Skeletal muscle satellite cell (primary cell): Measurements from ENCODE around the gene LTK.

Experiments used
- H3K27me3 ChIP-seq: 2 replicates; pipeline ENCODE4 v1.7.0; 2013; ENCODE audit warnings: low read length; ENCODE audit not compliant: control insufficient read depth, insufficient read depth
- H3K36me3 ChIP-seq: 2 replicates; pipeline ENCODE4 v1.7.0; 2013; ENCODE audit warnings: mild to moderate bottlenecking, control low read depth, low read length; ENCODE audit not compliant: insufficient read depth
- H3K4me1 ChIP-seq: 2 replicates; pipeline ENCODE4 v1.7.0; 2013; ENCODE audit warnings: low read length; ENCODE audit not compliant: control insufficient read depth, insufficient read depth
- H3K4me2 ChIP-seq: 2 replicates; pipeline ENCODE4 v1.7.0; 2013; ENCODE audit warnings: mild to moderate bottlenecking, low read length
- H3K4me3 ChIP-seq: 2 replicates; pipeline ENCODE4 v1.7.0; 2013; ENCODE audit warnings: low read length
- H3K9ac ChIP-seq: 2 replicates; pipeline ENCODE4 v1.7.0; 2013; ENCODE audit warnings: mild to moderate bottlenecking, low read depth, low read length, moderate library complexity
- H3K9me3 ChIP-seq: replicated peaks from 2 replicates; pipeline ENCODE4 v1.7.0; 2013; ENCODE audit warnings: mild to moderate bottlenecking, control low read depth, low read length

LTK gene

GRCh38 chr15:41504751-41505492, 8.7 kb downstream of the LTK start:
- peaks cover 17% of the 10 kb centered on the region for H3K4me1 ChIP-seq

GRCh38 chr15:41503669-41504010, 10.0 kb downstream of the LTK start:
- Histone ChIP-seq H3K27me3 (peaks cover 23% of the 10 kb centered on the region), H3K4me1 (peaks cover 17% of the 10 kb centered on the region), H3K9ac (no peak overlapping the region), H3K4me2 (no peak overlapping the region), H3K9me3 (no peaks in the 10 kb centered on the region), H3K4me3 (no peak overlapping the region), H3K36me3 (no peaks in the 10 kb centered on the region)

More at GRCh38 chr15:41504751-41505492, 8.7 kb downstream of the LTK start:
- H3K4me2 ChIP-seq: no peak overlapping the region
- no peaks in the 10 kb centered on the region for H3K36me3 ChIP-seq
- H3K27me3 ChIP-seq: peaks cover 26% of the 10 kb centered on the region
- H3K9ac ChIP-seq: no peak overlapping the region
- H3K9me3 ChIP-seq: no peaks in the 10 kb centered on the region
- no peak overlapping the region for H3K4me3 ChIP-seq

GRCh38 chr15:41502795-41503668, 10.6 kb downstream of the LTK start:
- Histone ChIP-seq H3K4me2 (peak overlapping the region; percentile 73), H3K9ac (no peak overlapping the region), H3K36me3 (no peaks in the 10 kb centered on the region), H3K4me3 (no peak overlapping the region), H3K4me1 (peaks cover 17% of the 10 kb centered on the region), H3K27me3 (peaks cover 23% of the 10 kb centered on the region), H3K9me3 (no peaks in the 10 kb centered on the region)

GRCh38 chr15:41501931-41502794, 11.5 kb downstream of the LTK start:
- H3K36me3 ChIP-seq: no peaks in the 10 kb centered on the region
- no peak overlapping the region for H3K9ac ChIP-seq
- H3K27me3 ChIP-seq: peaks cover 23% of the 10 kb centered on the region
- H3K4me2 ChIP-seq: peak overlapping the region; percentile 73
- peaks cover 17% of the 10 kb centered on the region for H3K4me1 ChIP-seq
- peak overlapping the region; percentile 49 for H3K4me3 ChIP-seq
- H3K9me3 ChIP-seq: no peaks in the 10 kb centered on the region

GRCh38 chr15:41501191-41501917, 12.3 kb downstream of the LTK start:
- Histone ChIP-seq H3K9me3 (no peaks in the 10 kb centered on the region), H3K9ac (no peak overlapping the region), H3K27me3 (peaks cover 26% of the 10 kb centered on the region), H3K36me3 (no peaks in the 10 kb centered on the region), H3K4me2 (peak overlapping the region; percentile 73), H3K4me1 (peaks cover 17% of the 10 kb centered on the region), H3K4me3 (peak overlapping the region; percentile 49)

- Histone ChIP-seq H3K4me1 (peaks cover 19% of the 10 kb centered on the region), H3K9ac (no peak overlapping the region), H3K9me3 (no peaks in the 10 kb centered on the region), H3K4me2 (no peak overlapping the region), H3K36me3 (no peaks in the 10 kb centered on the region), H3K27me3 (peaks cover 32% of the 10 kb centered on the region), H3K4me3 (no peak overlapping the region)
Observed at GRCh38 chr15:41499109-41499851, 14.3 kb downstream of the LTK start.

GRCh38 chr15:41498657-41499056, 15.0 kb downstream of the LTK start:
- no peaks in the 10 kb centered on the region for H3K9me3 ChIP-seq
- H3K4me2 ChIP-seq: no peak overlapping the region
- H3K4me1 ChIP-seq: peaks cover 25% of the 10 kb centered on the region
- H3K27me3 ChIP-seq: peaks cover 32% of the 10 kb centered on the region
- H3K36me3 ChIP-seq: no peaks in the 10 kb centered on the region
- H3K4me3 ChIP-seq: no peak overlapping the region
- H3K9ac ChIP-seq: no peak overlapping the region

- Histone ChIP-seq H3K9ac (no peak overlapping the region), H3K4me1 (peaks cover 26% of the 10 kb centered on the region), H3K4me3 (no peak overlapping the region), H3K27me3 (peaks cover 14% of the 10 kb centered on the region), H3K36me3 (no peaks in the 10 kb centered on the region), H3K9me3 (no peaks in the 10 kb centered on the region), H3K4me2 (no peak overlapping the region)
Observed at GRCh38 chr15:41495736-41496599, 17.7 kb downstream of the LTK start.

GRCh38 chr15:41494922-41495735, 18.5 kb downstream of the LTK start:
- peaks cover 13% of the 10 kb centered on the region for H3K27me3 ChIP-seq
- peaks cover 31% of the 10 kb centered on the region for H3K4me1 ChIP-seq
- no peaks in the 10 kb centered on the region for H3K9me3 ChIP-seq
- H3K9ac ChIP-seq: no peak overlapping the region
- no peaks in the 10 kb centered on the region for H3K36me3 ChIP-seq
- peak overlapping the region; percentile 99 for H3K4me2 ChIP-seq
- H3K4me3 ChIP-seq: no peak overlapping the region
